ENCODE data around the gene C1orf116. TPM values are rescaled to one million over a fixed set of nuclear protein-coding genes. Genes with fewer than 3 reads are reported as not detected.

C1orf116 gene
- polyA plus RNA-seq, 4 donors = 18.4 to 25.0 (median 21.7) TPM

GRCh38 chr1:207021876-207022596 lies 10.5 kb downstream of the C1orf116 start:
- no peak for DNase-seq (ENCODE audit: low read depth in 4 of 4, low spot score in 2 of 4)

DNA sequence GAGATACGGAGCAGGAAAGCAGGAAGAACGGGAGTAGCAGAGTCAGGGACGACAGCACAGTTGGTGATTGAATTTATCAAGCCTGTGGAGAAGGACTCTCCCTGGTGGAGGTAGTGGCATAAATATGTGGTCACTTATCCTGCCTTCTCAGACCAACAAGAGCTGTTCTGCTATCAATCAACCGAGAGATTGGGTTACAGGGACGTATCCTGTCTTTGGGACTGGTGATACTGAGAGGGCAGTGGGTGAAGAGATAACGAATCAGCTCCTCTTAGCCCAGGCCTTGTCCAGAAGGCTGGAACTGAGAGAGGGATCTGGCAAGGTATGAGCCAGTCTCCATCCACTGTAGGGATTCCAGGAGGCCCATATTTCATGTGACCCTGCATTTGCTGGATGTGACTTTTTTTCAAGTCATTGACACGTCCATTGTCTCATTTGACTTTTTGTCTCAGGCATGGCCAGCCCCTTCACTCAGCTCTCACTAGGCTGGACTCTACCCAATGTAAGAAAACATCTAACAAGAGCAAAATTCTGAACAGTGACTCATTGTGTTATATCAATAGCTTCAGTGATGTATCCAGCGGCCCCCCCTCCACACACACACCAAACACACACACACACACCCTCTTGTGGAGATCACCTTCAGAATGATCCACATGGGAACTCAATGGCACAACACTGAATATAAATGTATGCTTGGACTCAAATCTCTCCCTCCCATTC lies 11.3 kb downstream of the C1orf116 start:
- no peak for DNase-seq (ENCODE audit: low read depth in 4 of 4, low spot score in 2 of 4)

DNA sequence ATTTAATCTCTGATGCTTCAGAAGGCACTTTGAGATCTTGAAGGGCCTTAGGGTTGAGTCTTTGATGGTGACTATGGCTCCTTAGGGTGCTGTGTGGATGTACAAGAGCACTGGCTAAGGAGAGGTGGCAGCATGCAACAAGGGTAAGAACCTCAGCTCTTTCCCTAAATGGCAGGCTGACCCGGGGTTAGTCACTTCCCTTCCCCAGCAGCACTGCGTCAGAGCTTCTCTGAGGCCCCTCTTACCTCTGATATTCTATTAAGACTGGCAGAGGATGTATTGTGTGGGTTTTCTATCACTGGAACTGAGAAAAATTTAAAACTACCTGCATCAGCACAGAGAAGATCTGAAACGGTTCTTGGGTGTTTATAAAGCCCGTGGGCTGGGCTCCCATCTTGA lies 11.8 kb downstream of the C1orf116 start:
- no peak for DNase-seq (ENCODE audit: low read depth in 4 of 4, low spot score in 2 of 4)

DNA sequence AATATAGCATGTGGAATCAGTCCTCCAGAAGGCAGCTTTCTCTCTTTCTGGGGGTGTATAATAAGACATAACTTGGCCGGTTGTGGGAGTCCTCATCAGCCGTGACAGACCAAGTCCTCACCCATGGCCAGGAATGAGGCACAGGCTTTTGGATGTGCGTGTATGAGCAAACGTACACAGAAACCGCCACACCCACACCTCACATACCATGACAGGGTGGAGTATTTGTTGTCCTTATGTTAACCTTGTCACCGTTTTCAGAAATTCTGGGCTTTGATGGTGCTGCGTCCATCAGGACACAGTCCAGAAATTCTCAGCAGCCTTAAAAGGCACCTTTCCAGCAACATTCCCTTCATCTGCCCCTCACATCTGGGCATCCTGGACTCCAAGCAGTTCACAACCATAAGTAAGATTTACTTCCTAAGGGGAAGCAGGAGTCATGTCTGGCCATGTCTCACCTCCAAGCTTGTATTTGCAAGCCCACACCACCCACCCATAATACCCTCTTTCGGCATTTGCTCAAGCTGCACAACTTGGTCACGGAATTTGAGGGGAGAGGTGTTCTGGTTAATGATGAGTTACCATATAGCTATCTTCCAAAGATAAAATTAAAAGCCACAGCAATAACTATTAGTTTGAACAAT lies 12.4 kb downstream of the C1orf116 start:
- no peak for DNase-seq (ENCODE audit: low read depth in 4 of 4, low spot score in 2 of 4)

- DNase-seq (ENCODE audit: low read depth in 4 of 4, low spot score in 2 of 4) = no peak
Observed at GRCh38 chr1:207019661-207020060, 12.9 kb downstream of the C1orf116 start.

GRCh38 chr1:207019161-207019560 lies 13.4 kb downstream of the C1orf116 start:
- DNase-seq (ENCODE audit: low read depth in 4 of 4, low spot score in 2 of 4) = no peak

DNA sequence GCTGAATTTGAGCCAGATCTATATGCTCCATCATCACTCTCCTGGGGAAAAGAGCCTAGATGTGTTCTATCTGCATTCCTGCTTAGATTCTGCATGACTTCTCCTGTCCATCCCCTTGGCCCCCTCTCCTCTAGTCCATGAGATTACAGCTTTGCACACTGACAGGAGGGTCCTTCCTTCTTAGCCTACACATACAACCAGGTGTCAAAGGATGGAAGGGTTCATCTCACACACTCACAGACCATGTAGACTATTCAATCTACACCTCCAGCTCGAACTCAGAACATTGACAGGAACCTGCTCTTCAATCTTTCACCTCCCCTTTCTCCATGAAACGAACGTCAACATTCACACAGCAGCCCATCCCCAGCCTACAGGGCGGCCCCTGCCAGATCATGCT lies 13.8 kb downstream of the C1orf116 start:
- DNase-seq (ENCODE audit: low read depth in 4 of 4, low spot score in 2 of 4) = no peak

GRCh38 chr1:207017615-207018559 lies 14.7 kb downstream of the C1orf116 start:
- DNase-seq (ENCODE audit: low read depth in 4 of 4, low spot score in 2 of 4) = no peak

- no peak for DNase-seq (ENCODE audit: low read depth in 4 of 4, low spot score in 2 of 4)
Observed at GRCh38 chr1:207015791-207016190, 16.8 kb downstream of the C1orf116 start.

- no peak for DNase-seq (ENCODE audit: low read depth in 4 of 4, low spot score in 2 of 4)
Observed at GRCh38 chr1:207014728-207015127, 17.8 kb downstream of the C1orf116 start.

DNA sequence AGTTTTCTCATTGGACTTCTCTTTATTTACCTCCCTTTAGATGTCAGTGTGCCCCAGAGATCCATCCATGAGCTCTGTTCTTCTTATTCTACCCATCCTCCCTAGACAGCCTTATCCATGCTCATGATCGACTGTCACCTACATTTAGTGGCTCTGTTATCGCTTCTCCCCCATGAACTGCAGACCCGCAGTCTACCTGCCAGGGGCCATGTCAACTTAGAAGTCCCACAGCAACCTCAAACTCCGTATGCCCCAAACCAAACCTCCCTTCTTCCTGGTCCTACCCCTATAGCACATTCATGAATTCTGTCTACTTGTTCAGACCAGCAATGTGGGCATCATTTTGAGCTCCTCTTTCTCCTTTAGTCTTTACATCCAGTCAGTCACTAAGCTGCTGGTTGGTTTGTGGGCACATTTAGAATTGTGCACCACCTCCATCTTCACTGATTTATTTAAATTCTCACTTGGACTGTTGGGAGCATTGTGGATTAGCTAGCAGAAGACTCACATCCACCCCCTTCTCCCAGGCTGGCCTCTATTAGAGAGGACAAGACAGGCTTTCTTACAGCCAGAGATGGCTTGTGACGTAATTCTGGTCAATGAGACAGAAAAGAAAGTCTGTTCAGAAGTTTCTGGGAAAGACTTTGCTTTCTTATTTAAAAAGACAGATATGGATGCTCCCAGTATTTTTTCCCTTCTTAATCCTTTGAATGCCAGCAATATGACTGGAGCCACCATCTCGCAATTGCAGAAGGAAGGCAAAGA lies 19.1 kb downstream of the C1orf116 start:
- no peak for DNase-seq (ENCODE audit: low read depth in 4 of 4, low spot score in 2 of 4)

- DNase-seq (ENCODE audit: low read depth in 4 of 4, low spot score in 2 of 4) = no peak
Observed at GRCh38 chr1:207010726-207011125, 21.8 kb downstream of the C1orf116 start.

DNA sequence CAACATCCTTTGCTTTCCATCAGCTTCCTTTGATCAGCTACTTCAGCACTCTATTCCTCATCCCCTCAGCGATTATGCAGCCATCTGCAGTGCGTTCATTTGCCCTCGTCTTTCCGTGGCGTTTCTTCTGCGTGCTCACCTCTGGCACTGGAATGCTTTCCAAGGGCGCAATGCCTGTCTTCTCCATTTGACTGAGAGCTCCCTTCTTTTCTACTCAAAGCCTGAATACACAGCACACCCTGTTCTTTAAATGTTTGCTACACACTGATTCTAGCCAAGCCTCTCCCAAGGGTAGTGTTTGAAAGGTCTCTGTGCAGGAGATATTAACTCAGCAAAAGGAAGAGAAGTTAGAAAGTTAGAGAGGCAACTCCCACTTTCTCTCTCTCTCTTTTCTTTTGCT lies 22.6 kb downstream of the C1orf116 start:
- DNase-seq (ENCODE audit: low read depth in 4 of 4, low spot score in 2 of 4) = no peak

GRCh38 chr1:207009182-207009850 lies 23.2 kb downstream of the C1orf116 start:
- DNase-seq (ENCODE audit: low read depth in 4 of 4, low spot score in 2 of 4) = no peak

DNA sequence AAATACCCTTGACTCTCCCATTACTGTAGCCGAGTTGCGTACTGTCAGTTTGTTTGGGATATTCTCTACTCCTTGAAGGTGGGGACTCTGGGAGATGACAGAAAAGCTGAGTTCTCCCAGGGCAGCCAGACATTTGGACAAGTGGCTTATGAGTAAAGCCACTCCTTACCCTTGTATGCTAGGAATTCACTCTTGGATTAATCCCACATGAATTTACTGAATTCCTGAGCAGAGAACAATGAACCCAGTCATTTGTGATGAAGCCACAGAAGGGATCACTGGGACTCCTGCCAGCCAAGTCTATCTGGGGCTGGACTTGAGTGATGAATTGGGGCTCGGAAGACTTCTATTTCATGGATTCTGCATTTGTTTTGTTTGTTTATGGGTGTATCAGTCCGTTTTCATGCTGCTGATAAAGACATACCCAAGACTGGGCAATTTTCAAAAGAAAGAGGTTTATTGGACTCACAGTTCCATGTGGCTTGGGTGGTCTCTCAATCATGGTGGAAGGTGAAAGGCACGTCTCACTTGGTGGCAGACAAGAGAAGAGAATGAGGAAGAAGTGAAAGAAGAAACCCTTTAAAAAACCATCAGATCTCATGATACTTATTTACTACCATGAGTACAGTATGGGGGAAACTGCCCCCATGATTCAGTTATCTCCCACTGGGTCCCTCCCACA lies 25.1 kb downstream of the C1orf116 start:
- no peak for DNase-seq (ENCODE audit: low read depth in 4 of 4, low spot score in 2 of 4)

DNA sequence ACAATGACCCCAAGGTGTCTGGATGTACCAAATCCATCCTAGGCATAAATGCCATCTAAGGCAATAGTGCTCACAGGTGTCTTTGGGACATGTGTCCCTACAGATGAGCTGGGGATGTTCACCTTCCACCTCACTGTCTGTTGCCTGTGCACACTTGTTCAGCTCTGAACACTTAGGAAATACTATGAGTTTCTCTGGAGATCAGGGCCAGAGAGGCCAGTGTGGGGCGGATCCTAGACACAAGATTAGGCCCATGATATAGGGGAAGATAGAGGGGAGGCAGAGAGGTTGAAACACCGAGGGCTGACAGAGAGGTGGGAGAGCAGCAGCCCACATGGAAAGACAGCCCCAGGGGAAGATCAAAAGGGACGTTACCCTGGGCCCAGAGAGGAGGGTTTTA lies 25.6 kb downstream of the C1orf116 start:
- no peak for DNase-seq (ENCODE audit: low read depth in 4 of 4, low spot score in 2 of 4)

DNA sequence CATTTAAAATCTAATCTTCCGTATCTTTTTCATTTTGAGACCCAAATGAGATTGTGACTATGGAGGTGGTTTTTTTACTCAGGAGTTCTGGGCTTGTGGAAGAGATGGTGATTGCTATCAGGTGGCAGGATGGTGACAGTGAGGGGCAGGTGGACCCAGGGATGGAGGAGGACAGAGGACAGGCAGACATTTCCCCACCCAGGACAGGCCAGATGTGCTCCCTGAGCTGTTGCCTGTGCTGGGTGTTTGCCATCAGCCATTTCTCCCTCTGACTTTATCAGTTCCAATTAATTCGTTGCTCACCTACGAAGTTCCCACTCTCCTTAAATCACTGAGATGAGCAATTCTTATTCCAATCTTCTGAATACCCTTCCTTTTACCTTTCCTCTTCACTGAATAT lies 26.5 kb downstream of the C1orf116 start:
- no peak for DNase-seq (ENCODE audit: low read depth in 4 of 4, low spot score in 2 of 4)

GRCh38 chr1:207004931-207005830 lies 27.4 kb downstream of the C1orf116 start:
- peak in 1 of 4 donors; percentile 48 for DNase-seq (ENCODE audit: low read depth in 4 of 4, low spot score in 2 of 4)
